Stimulated activated CD8-positive, alpha-beta memory T cell treated with anti-CD3 and anti-CD28 coated beads, Interleukin-4, amount 100 ng/mL, for 48 hours (primary cell): ENCODE measurements around the gene FAM83F.

Experiments
- DNase-seq: peaks from one replicate; pipeline ENCODE4 v3.0.0-alpha.2; 2020

Gene FAM83F

GRCh38 chr22:39995393-39996252 is 869 bp downstream of the FAM83F start:
- DNase-seq = no peak

GRCh38 chr22:39996732-39997131 is 2.0 kb downstream of the FAM83F start:
- DNase-seq = no peak

- no peak for DNase-seq
Measured at GRCh38 chr22:39997421-39997820, 2.7 kb downstream of the FAM83F start.

GRCh38 chr22:39997939-39998726 is 3.4 kb downstream of the FAM83F start:
- no peak for DNase-seq

- no peak for DNase-seq
Measured at GRCh38 chr22:39999144-39999757, 4.5 kb downstream of the FAM83F start.

- DNase-seq = no peak
Measured at GRCh38 chr22:40000171-40000570, 5.4 kb downstream of the FAM83F start.

GRCh38 chr22:40001106-40001505 is 6.4 kb downstream of the FAM83F start:
- no peak for DNase-seq

GRCh38 chr22:40001800-40002577 is 7.2 kb downstream of the FAM83F start:
- no peak for DNase-seq

- no peak for DNase-seq
Measured at GRCh38 chr22:40002935-40003715, 8.4 kb downstream of the FAM83F start.

- DNase-seq = no peak
Measured at GRCh38 chr22:40004836-40005235, 10.1 kb downstream of the FAM83F start.

- no peak for DNase-seq
Measured at GRCh38 chr22:40006641-40007040, 11.9 kb downstream of the FAM83F start.

GRCh38 chr22:40007853-40008710 is 13.3 kb downstream of the FAM83F start:
- no peak for DNase-seq

GRCh38 chr22:40008726-40009291 is 14.1 kb downstream of the FAM83F start:
- DNase-seq = no peak

GRCh38 chr22:40009292-40009774 is 14.6 kb downstream of the FAM83F start:
- DNase-seq = no peak

GRCh38 chr22:40009951-40010671 is 15.4 kb downstream of the FAM83F start:
- no peak for DNase-seq

- DNase-seq = no peak
Measured at GRCh38 chr22:40010746-40011145, 16.0 kb downstream of the FAM83F start.

- no peak for DNase-seq
Measured at GRCh38 chr22:40014667-40015248, 20.0 kb downstream of the FAM83F start.

GRCh38 chr22:40015358-40015976 is 20.7 kb downstream of the FAM83F start:
- DNase-seq = no peak

GRCh38 chr22:40018051-40018450 is 23.3 kb downstream of the FAM83F start:
- no peak for DNase-seq
